Parathyroid adenoma (tissue), 2 donors: ENCODE data around the gene CD274.
"Not testable (repeated sequence)": the region's sequence is repeated elsewhere in the genome, so short reads cannot be mapped to it uniquely, and the experiment has no call there.

Experiments
- H2AFZ ChIP-seq: fragments of 300-600 bp; sonication (generic); one replicate; pipeline ENCODE4 v1.7.0; 2017; ENCODE audit warnings: antibody characterized with exemption, mild to moderate bottlenecking
- H3K27ac ChIP-seq: fragments of 300-600 bp; sonication (generic); one replicate; pipeline ENCODE4 v1.7.0; 2017
- H3K27me3 ChIP-seq: fragments of 300-600 bp; sonication (generic); one replicate; pipeline ENCODE4 v1.7.0; 2017; ENCODE audit warnings: low read length; ENCODE audit not compliant: control insufficient read depth, insufficient read depth
- H3K36me3 ChIP-seq: fragments of 300-600 bp; sonication (generic); one replicate; pipeline ENCODE4 v1.7.0; 2017; ENCODE audit warnings: low read length; ENCODE audit not compliant: control insufficient read depth, insufficient read depth
- H3K4me1 ChIP-seq: fragments of 300-600 bp; sonication (generic); one replicate; pipeline ENCODE4 v1.7.0; 2017; ENCODE audit warnings: control low read depth
- H3K4me2 ChIP-seq: fragments of 300-600 bp; sonication (generic); one replicate; pipeline ENCODE4 v1.7.0; 2017; ENCODE audit warnings: low read length
- H3K4me3 ChIP-seq: fragments of 300-600 bp; sonication (generic); one replicate; pipeline ENCODE4 v1.7.0; 2017; ENCODE audit warnings: low read depth, low read length
- H3K79me2 ChIP-seq: fragments of 300-600 bp; sonication (generic); one replicate; pipeline ENCODE4 v1.7.0; 2017; ENCODE audit warnings: control low read depth
- H3K9ac ChIP-seq: fragments of 300-600 bp; sonication (generic); one replicate; pipeline ENCODE4 v1.7.0; 2017; ENCODE audit warnings: mild to moderate bottlenecking
- H3K9me3 ChIP-seq: fragments of 300-600 bp; sonication (generic); one replicate; pipeline ENCODE4 v1.7.0; 2017; ENCODE audit warnings: low read length; ENCODE audit not compliant: control insufficient read depth
- CTCF ChIP-seq: fragments of 300-600 bp; sonication (generic); IDR thresholded peaks from one replicate; pipeline ENCODE4 v1.7.0; 2017; ENCODE audit warnings: antibody characterized with exemption, mild to moderate bottlenecking
- donor health status: primary hyperparathyroidism.

CD274 gene

GRCh38 chr9:5488221-5489008 is 38.1 kb downstream of the CD274 start:
- H3K9me3 ChIP-seq = no peaks in the 10 kb centered on the region
- H3K36me3 ChIP-seq = no peaks in the 10 kb centered on the region
- no peak overlapping the region for H2AFZ ChIP-seq
- H3K4me1 ChIP-seq = no peaks in the 10 kb centered on the region
- no peaks in the 10 kb centered on the region for H3K79me2 ChIP-seq
- H3K9ac ChIP-seq = no peak overlapping the region
- no peak overlapping the region for H3K4me2 ChIP-seq
- no peaks in the 10 kb centered on the region for H3K27me3 ChIP-seq
- no peak overlapping the region for H3K27ac ChIP-seq
- H3K4me3 ChIP-seq = no peak overlapping the region
- TF ChIP-seq CTCF = no peak

- peak overlapping the region; percentile 50 for H2AFZ ChIP-seq
Measured at GRCh38 chr9:5489630-5490490, 39.5 kb downstream of the CD274 start.

GRCh38 chr9:5492965-5493678 is 42.8 kb downstream of the CD274 start:
- Histone ChIP-seq H3K27me3 (no peaks in the 10 kb centered on the region), H3K79me2 (no peaks in the 10 kb centered on the region), H3K4me2 (no peak overlapping the region), H3K9ac (no peak overlapping the region), H3K36me3 (no peaks in the 10 kb centered on the region), H3K4me1 (peaks cover 5% of the 10 kb centered on the region), H3K27ac (no peak overlapping the region), H3K4me3 (no peak overlapping the region), H3K9me3 (no peaks in the 10 kb centered on the region), H2AFZ (peak overlapping the region; percentile 67)
- no peak for TF ChIP-seq CTCF

More at GRCh38 chr9:5489630-5490490, 39.5 kb downstream of the CD274 start:
- Histone ChIP-seq H3K9ac (no peak overlapping the region), H3K4me1 (peaks cover 5% of the 10 kb centered on the region), H3K27ac (no peak overlapping the region), H3K4me2 (no peak overlapping the region), H3K36me3 (no peaks in the 10 kb centered on the region), H3K79me2 (no peaks in the 10 kb centered on the region), H3K9me3 (no peaks in the 10 kb centered on the region), H3K27me3 (no peaks in the 10 kb centered on the region), H3K4me3 (no peak overlapping the region)
- TF ChIP-seq CTCF = no peak

- no peak for TF ChIP-seq CTCF
- no peak overlapping the region for H3K9ac ChIP-seq
- no peak overlapping the region for H3K4me2 ChIP-seq
- no peaks in the 10 kb centered on the region for H3K36me3 ChIP-seq
- H2AFZ ChIP-seq = peak overlapping the region; percentile 67
- H3K79me2 ChIP-seq = no peaks in the 10 kb centered on the region
- peak overlapping the region; percentile 37 for H3K27ac ChIP-seq
- H3K4me3 ChIP-seq = no peak overlapping the region
- peaks cover 5% of the 10 kb centered on the region for H3K4me1 ChIP-seq
- H3K27me3 ChIP-seq = no peaks in the 10 kb centered on the region
- no peaks in the 10 kb centered on the region for H3K9me3 ChIP-seq
Measured at GRCh38 chr9:5493679-5494511, 43.6 kb downstream of the CD274 start.

- H3K4me2 ChIP-seq, H3K9ac ChIP-seq, H3K4me1 ChIP-seq, H2AFZ ChIP-seq, H3K36me3 ChIP-seq, H3K79me2 ChIP-seq, H3K9me3 ChIP-seq, H3K4me3 ChIP-seq, H3K27ac ChIP-seq, H3K27me3 ChIP-seq: not testable (repeated sequence)
Measured at GRCh38 chr9:5494765-5495164, 44.4 kb downstream of the CD274 start.
